K562 (cell line): ENCODE results near the gene SPEM3. TPM values are rescaled to one million over a fixed set of nuclear protein-coding genes. Genes with fewer than 3 reads are reported as not detected.

ENCODE experiments used
- BCL6 ChIP-seq: fragments of 250-450 bp; sonication (Bioruptor Pico); IDR thresholded peaks from 2 replicates; pipeline ENCODE4 v1.4.0; 2020
- CXXC5 ChIP-seq: fragments of 250-450 bp; sonication (Bioruptor Pico); IDR thresholded peaks from 2 replicates; pipeline ENCODE4 v1.8.0; 2022; ENCODE audit warnings: inconsistent platforms, mild to moderate bottlenecking, moderate library complexity
- EWSR1 ChIP-seq: fragments of 450-650 bp; IDR thresholded peaks from 2 replicates; pipeline ENCODE4 v1.6.1; 2018; ENCODE audit warnings: borderline replicate concordance, mild to moderate bottlenecking, low read depth, moderate library complexity; ENCODE audit not compliant: partially characterized antibody
- GMEB1 ChIP-seq: fragments of 250-450 bp; sonication (Bioruptor Pico); IDR thresholded peaks from 2 replicates; pipeline ENCODE4 v1.4.0; 2020; ENCODE audit warnings: mild to moderate bottlenecking
- HCFC1 ChIP-seq: IDR thresholded peaks from 2 replicates; pipeline ENCODE4 v1.6.1; 2012; ENCODE audit warnings: low read depth, low read length, improper control_type of control experiment
- HDAC1 ChIP-seq, 2 experiments: fragments of 450-650 bp; IDR thresholded peaks; 2 replicates each; pipeline ENCODE4 v1.6.1; 2016 to 2017; ENCODE audit warnings: inconsistent platforms in 1 of 2, mild to moderate bottlenecking in 1 of 2, moderate library complexity in 1 of 2
- MAX ChIP-seq: sonication (generic); formaldehyde crosslinking; IDR thresholded peaks from 2 replicates; pipeline ENCODE4 v1.9.0; 2022; ENCODE audit warnings: mild to moderate bottlenecking, missing genetic modification reagents
- MNT ChIP-seq, 2 experiments: fragments of 450-650 bp; conservative IDR thresholded peaks; 2 replicates each; pipeline ENCODE4 v1.6.1; 2017; ENCODE audit warnings: mild to moderate bottlenecking in 2 of 2, moderate library complexity in 2 of 2
- NCOA2 ChIP-seq, 2 experiments: fragments of 450-650 bp; IDR thresholded peaks; 2 replicates each; pipeline ENCODE4 v1.6.1; 2018; ENCODE audit warnings: mild to moderate bottlenecking in 2 of 2, moderate library complexity in 1 of 2; ENCODE audit not compliant: partially characterized antibody in 2 of 2
- PCBP2 ChIP-seq: fragments of 200-400 bp; formaldehyde crosslinking; IDR thresholded peaks from 2 replicates; pipeline ENCODE4 v1.6.1; 2018; ENCODE audit warnings: low read length, low read depth, mild to moderate bottlenecking, moderate library complexity; ENCODE audit not compliant: poor library complexity, severe bottlenecking
- POLR2G ChIP-seq: fragments of 200-400 bp; formaldehyde crosslinking; IDR thresholded peaks from 2 replicates; pipeline ENCODE4 v1.6.1; 2017; ENCODE audit warnings: low read depth, mild to moderate bottlenecking, antibody characterized with exemption, low read length, moderate library complexity
- RBFOX2 ChIP-seq: fragments of 200-400 bp; formaldehyde crosslinking; IDR thresholded peaks from 2 replicates; pipeline ENCODE4 v1.6.1; 2017; ENCODE audit warnings: low read depth, mild to moderate bottlenecking, low read length, moderate library complexity
- RBM17 ChIP-seq: fragments of 200-400 bp; formaldehyde crosslinking; IDR thresholded peaks from 2 replicates; pipeline ENCODE4 v1.6.1; 2017; ENCODE audit warnings: low read depth, mild to moderate bottlenecking, low read length, borderline replicate concordance
- RFX7 ChIP-seq: fragments of 250-450 bp; sonication (Bioruptor Pico); IDR thresholded peaks from 2 replicates; pipeline ENCODE4 v1.5.1; 2021; ENCODE audit warnings: mild to moderate bottlenecking
- RNF2 ChIP-seq: sonication (generic); IDR thresholded peaks from 2 replicates; pipeline ENCODE4 v1.6.1; 2016
- TRIM25 ChIP-seq: fragments of 450-650 bp; IDR thresholded peaks from 2 replicates; pipeline ENCODE4 v1.7.0; 2016; ENCODE audit warnings: borderline replicate concordance
- YY1 ChIP-seq, 3 experiments: IDR thresholded peaks; 2 replicates each; pipeline ENCODE4 v1.6.1; 2011; ENCODE audit warnings: low read length in 2 of 3, mild to moderate bottlenecking in 2 of 3, moderate library complexity in 2 of 3, borderline replicate concordance in 1 of 3, control low read depth in 1 of 3, low read depth in 1 of 3; ENCODE audit not compliant: insufficient read depth in 3 of 3, insufficient replicate concordance in 2 of 3, control insufficient read depth in 1 of 3, insufficient read length in 1 of 3; ENCODE audit errors: extremely low read depth in 1 of 3
- ZBTB2 ChIP-seq: fragments of 450-650 bp; IDR thresholded peaks from 2 replicates; pipeline ENCODE4 v1.6.1; 2016; ENCODE audit warnings: antibody characterized with exemption
- polyA plus RNA-seq, 8 experiments: library from polyadenylated mRNA; depleted of rRNA in 4 of 8; stranded (reverse) in 5 of 8; unstranded in 3 of 8; fragments of >200 nt; fragmentation: Nextera tagmentation in 2 of 8; fragmentation: Illumina TruSeq in 1 of 8; extraction: Ambion mirVana in 2 of 8; extraction: Trizol in 1 of 8; gene quantifications; 2 replicates each; pipeline versions ENCODE4 v1.2.1 to v1.2.3, GENCODE V29; 2011 to 2014; ENCODE audit warnings: inconsistent platforms in 1 of 8, missing spikeins in 1 of 8
- total RNA-seq, 7 experiments: library from RNA; depleted of rRNA in 6 of 7; stranded (reverse); fragments of >200 nt in 6 of 7; fragmentation: Illumina TruSeq in 2 of 7; extraction: Trizol in 2 of 7; gene quantifications; 2 replicates each; pipeline versions ENCODE4 v1.2.1 to v1.2.3, GENCODE V29; 2011 to 2021; ENCODE audit warnings: low replicate concordance in 1 of 7

SPEM3 gene
- total and polyA plus RNA-seq, 9 of the 15 experiments (the other 6 are each of a cell fraction or from before 2014, with no cell fraction given): not detected

- TF ChIP-seq YY1 (IDR thresholded peaks at IDR 0.05; ENCODE audit: borderline replicate concordance in 1 of 3, control insufficient read depth in 1 of 3, extremely low read depth in 1 of 3, insufficient read depth in 3 of 3, insufficient read length in 1 of 3, insufficient replicate concordance in 2 of 3, low read depth in 1 of 3, low read length in 2 of 3): peak in 1 of 3 experiments; percentile 6
- no peak for TF ChIP-seq RFX7
- TF ChIP-seq HCFC1: no peak
- TF ChIP-seq MAX (CRISPR knock-in tag): peak; percentile 44; the same call in 1 of the 2 replicates
- TF ChIP-seq TRIM25: no peak
- TF ChIP-seq NCOA2 (IDR thresholded peaks at IDR 0.05; ENCODE audit: partially characterized antibody in 2 of 2): no peak
- TF ChIP-seq EWSR1: no peak
- TF ChIP-seq CXXC5 (CRISPR knock-in tag): 0 out of 2 replicates have a peak, but pooled peaks have one; percentile 35
- TF ChIP-seq MNT (conservative IDR thresholded peaks at IDR 0.05): 0 out of 4 replicates have a peak, but pooled peaks have one; percentile 26 to 29
- peak; percentile 55 for TF ChIP-seq POLR2G
- peak; percentile 56; the same call in 1 of the 2 replicates for TF ChIP-seq RBFOX2
- no peak for TF ChIP-seq BCL6 (CRISPR knock-in tag)
- no peak for TF ChIP-seq RBM17
- no peak for TF ChIP-seq GMEB1 (CRISPR knock-in tag)
- no peak for TF ChIP-seq ZBTB2
- TF ChIP-seq RNF2: no peak
- peak in 1 of 2 experiments; percentile 34; a peak in 1 of 4 replicates for TF ChIP-seq HDAC1 (IDR thresholded peaks at IDR 0.05)
- no peak for TF ChIP-seq PCBP2
These were observed 49.0 kb downstream of the SPEM3 start (continued) for GRCh38 chr17:7477392-7478275.
